MCF 10A (cell line): ENCODE measurements around the gene ZBTB25. TPM values are rescaled to one million over a fixed set of nuclear protein-coding genes. Genes with fewer than 3 reads are reported as not detected.

Experiments used
- BruUV-seq: library from RNA; stranded (reverse); fragments of 400-500 nt; replicated peaks from 2 replicates; lab custom pipeline; 2021; lab: Mats Ljungman, UMichigan
- CTCF ChIA-PET: fragments of 300-600 bp; sonication (Branson Sonifier 250); formaldehyde crosslinking; extraction: SDS; loops from one replicate; lab custom pipeline; 2021; ENCODE audit warnings: antibody characterized with exemption, inconsistent platforms; lab: Yijun Ruan, JAX
- POLR2A ChIA-PET: fragments of 300-600, 350-650 bp; sonication (Branson Sonifier 250); formaldehyde crosslinking; extraction: SDS; loops from one replicate; lab custom pipeline; 2020; ENCODE audit warnings: antibody characterized with exemption, inconsistent platforms; lab: Yijun Ruan, JAX
- DNase-seq: peaks from one replicate; pipeline ENCODE4 v3.0.0-alpha.2; 2018; ENCODE audit not compliant: unreplicated experiment
- H3K27ac Mint-ChIP-seq: one replicate; pipeline ENCODE4 v1.8.0; 2022; ENCODE audit warnings: mild to moderate bottlenecking, low read depth, mixed read lengths; ENCODE audit not compliant: unreplicated experiment
- H3K27me3 Mint-ChIP-seq: one replicate; pipeline ENCODE4 v1.8.0; 2022; ENCODE audit warnings: mixed read lengths; ENCODE audit not compliant: insufficient read depth, unreplicated experiment
- H3K36me3 Mint-ChIP-seq: one replicate; pipeline ENCODE4 v1.8.0; 2022; ENCODE audit warnings: mild to moderate bottlenecking, moderate library complexity, mixed read lengths; ENCODE audit not compliant: insufficient read depth, unreplicated experiment
- H3K4me1 Mint-ChIP-seq: one replicate; pipeline ENCODE4 v1.8.0; 2022; ENCODE audit warnings: mixed read lengths; ENCODE audit not compliant: insufficient read depth, unreplicated experiment
- H3K4me3 Mint-ChIP-seq: one replicate; pipeline ENCODE4 v1.8.0; 2022; ENCODE audit warnings: mild to moderate bottlenecking, moderate library complexity, mixed read lengths; ENCODE audit not compliant: unreplicated experiment
- H3K9me3 Mint-ChIP-seq: one replicate; pipeline ENCODE4 v1.8.0; 2022; ENCODE audit warnings: mixed read lengths; ENCODE audit not compliant: unreplicated experiment
- CTCF ChIP-seq: fragments of 200-600 bp; IDR thresholded peaks from one replicate; pipeline ENCODE4 v1.8.0; 2022; ENCODE audit warnings: antibody characterized with exemption, mild to moderate bottlenecking; ENCODE audit not compliant: unreplicated experiment
- intact Hi-C: fragments of 100-400 bp; cut with micrococcal nuclease; formaldehyde crosslinking; loops from 2 replicates; pipeline ENCODE4 v1.14.1; 2022
- total RNA-seq: library from RNA; stranded (reverse); gene quantifications from 2 replicates; pipeline ENCODE4 v1.2.3, GENCODE V29; 2022

ZBTB25 gene
- total RNA-seq, 1 experiment from 2014 or later = 11.7 TPM

GRCh38 chr14:64444984-64445845 is 58.4 kb downstream of the ZBTB25 start:
- peak; percentile 64 for DNase-seq
- H3K27me3 Mint-ChIP-seq = no peaks in the 10 kb centered on the region
- no peak for TF ChIP-seq CTCF
- H3K27ac Mint-ChIP-seq = no peak overlapping the region
- ChIA-PET POLR2A (interaction anchor here (0.6 to 1.5 kb wide), 4 partner anchors 21 to 91 kb away, joined by 3 to 6 read pairs (median 3); partner anchors contain the start of gene MTHFD1), CTCF (interaction anchor here (0.6 to 4.9 kb wide), 3 partner anchors 14 to 33 kb away, joined by 3 to 30 read pairs (median 4); no protein-coding TSS in a partner anchor)
- BruUV-seq = no TSS peak
- H3K4me3 Mint-ChIP-seq = no peak overlapping the region
- no peaks in the 10 kb centered on the region for H3K9me3 Mint-ChIP-seq
- peaks cover 84% of the 10 kb centered on the region for H3K36me3 Mint-ChIP-seq
- H3K4me1 Mint-ChIP-seq = no peaks in the 10 kb centered on the region
- intact Hi-C loops = no loop called here

GRCh38 chr14:64444140-64444539 is 59.5 kb downstream of the ZBTB25 start:
- BruUV-seq = no TSS peak
- Mint-ChIP-seq H3K4me3 (no peak overlapping the region), H3K9me3 (no peaks in the 10 kb centered on the region), H3K4me1 (peaks cover 1% of the 10 kb centered on the region), H3K27ac (no peak overlapping the region), H3K27me3 (no peaks in the 10 kb centered on the region), H3K36me3 (peaks cover 83% of the 10 kb centered on the region)
- DNase-seq = no peak
- intact Hi-C loops = no loop called here
- ChIA-PET CTCF (interaction anchor here (1.0 to 4.9 kb wide), 2 partner anchors 13 to 23 kb away, joined by 4 to 30 read pairs; no protein-coding TSS in a partner anchor), POLR2A (interaction anchor here (1.1 kb wide), 1 partner anchor 92 kb away, joined by 3 read pairs; no protein-coding TSS in a partner anchor)
- no peak for TF ChIP-seq CTCF

GRCh38 chr14:64442300-64442988 is 61.2 kb downstream of the ZBTB25 start:
- Mint-ChIP-seq H3K27ac (no peak overlapping the region), H3K4me3 (no peak overlapping the region), H3K27me3 (no peaks in the 10 kb centered on the region), H3K9me3 (no peaks in the 10 kb centered on the region), H3K36me3 (peaks cover 84% of the 10 kb centered on the region), H3K4me1 (peaks cover 15% of the 10 kb centered on the region)
- ChIA-PET CTCF (interaction anchor here (0.6 to 4.9 kb wide), 3 partner anchors 12 to 47 kb away, joined by 3 to 30 read pairs (median 30); no protein-coding TSS in a partner anchor), POLR2A (interaction anchor here (1.2 kb wide), 1 partner anchor 10 kb away, joined by 3 read pairs; no protein-coding TSS in a partner anchor)
- intact Hi-C loops = no loop called here
- no peak for TF ChIP-seq CTCF
- DNase-seq = no peak
- BruUV-seq = no TSS peak
